Ramos (cell line): Measurements from ENCODE around the gene PARVA.
"Not testable (repeated sequence)": the region's sequence is repeated elsewhere in the genome, so short reads cannot be mapped to it uniquely, and the experiment has no call there.

ENCODE experiments used
- in situ Hi-C: fragments of 300-500 bp; cut with MboI; formaldehyde crosslinking; loops from one replicate; pipeline ENCODE4 v1.14.3; 2022; ENCODE audit warnings: low sequenced_read_pairs; ENCODE audit not compliant: unreplicated experiment

PARVA gene, protein sequence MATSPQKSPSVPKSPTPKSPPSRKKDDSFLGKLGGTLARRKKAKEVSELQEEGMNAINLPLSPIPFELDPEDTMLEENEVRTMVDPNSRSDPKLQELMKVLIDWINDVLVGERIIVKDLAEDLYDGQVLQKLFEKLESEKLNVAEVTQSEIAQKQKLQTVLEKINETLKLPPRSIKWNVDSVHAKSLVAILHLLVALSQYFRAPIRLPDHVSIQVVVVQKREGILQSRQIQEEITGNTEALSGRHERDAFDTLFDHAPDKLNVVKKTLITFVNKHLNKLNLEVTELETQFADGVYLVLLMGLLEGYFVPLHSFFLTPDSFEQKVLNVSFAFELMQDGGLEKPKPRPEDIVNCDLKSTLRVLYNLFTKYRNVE

GRCh38 chr11:12377106-12377823, at the start of gene PARVA:
TSS of gene PARVA (plus strand) at chr11:12377571. CDS start at chr11:12377648, 77 bp downstream.
- in situ Hi-C loops: no loop called here

DNA sequence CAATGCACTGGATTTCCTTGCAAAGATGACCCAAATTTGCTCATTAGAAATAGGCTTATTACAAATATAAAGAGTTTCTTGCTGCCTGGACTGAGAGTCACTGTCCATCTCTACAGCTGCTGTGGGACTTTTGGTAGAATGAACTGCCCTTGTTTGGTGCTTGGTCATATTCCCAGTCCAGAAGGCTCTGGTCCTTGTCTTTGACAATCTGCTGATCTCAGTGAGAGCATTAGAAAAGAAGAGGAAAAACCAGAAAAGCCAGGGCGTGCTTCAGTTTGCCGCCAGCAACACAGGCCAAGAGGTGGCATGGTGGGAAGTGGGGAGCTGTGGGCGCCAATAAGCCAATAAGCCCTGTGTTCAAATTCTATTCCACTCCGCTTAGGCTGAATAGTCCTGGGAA, 48.2 kb upstream of the PARVA start:
- in situ Hi-C loops: loop anchor here (25.0 kb wide), 1 partner anchor 558 kb away; no protein-coding TSS in a partner anchor

GRCh38 chr11:12329797-12330196, 47.6 kb upstream of the PARVA start:
- in situ Hi-C loops: loop anchor here (25.0 kb wide), 1 partner anchor 558 kb away; no protein-coding TSS in a partner anchor

- in situ Hi-C loops: loop anchor here (25.0 kb wide), 1 partner anchor 557 kb away; no protein-coding TSS in a partner anchor
These were observed 46.7 kb upstream of the PARVA start for GRCh38 chr11:12330485-12331231.

- in situ Hi-C loops: loop anchor here (25.0 kb wide), 1 partner anchor 556 kb away; no protein-coding TSS in a partner anchor
These were observed 46.0 kb upstream of the PARVA start for GRCh38 chr11:12331239-12331874.

- in situ Hi-C loops: loop anchor here (25.0 kb wide), 1 partner anchor 544 kb away; no protein-coding TSS in a partner anchor
These were observed 33.8 kb upstream of the PARVA start for GRCh38 chr11:12343526-12343925.

GRCh38 chr11:12353534-12353933, 23.8 kb upstream of the PARVA start:
- in situ Hi-C loops: no loop called here

DNA sequence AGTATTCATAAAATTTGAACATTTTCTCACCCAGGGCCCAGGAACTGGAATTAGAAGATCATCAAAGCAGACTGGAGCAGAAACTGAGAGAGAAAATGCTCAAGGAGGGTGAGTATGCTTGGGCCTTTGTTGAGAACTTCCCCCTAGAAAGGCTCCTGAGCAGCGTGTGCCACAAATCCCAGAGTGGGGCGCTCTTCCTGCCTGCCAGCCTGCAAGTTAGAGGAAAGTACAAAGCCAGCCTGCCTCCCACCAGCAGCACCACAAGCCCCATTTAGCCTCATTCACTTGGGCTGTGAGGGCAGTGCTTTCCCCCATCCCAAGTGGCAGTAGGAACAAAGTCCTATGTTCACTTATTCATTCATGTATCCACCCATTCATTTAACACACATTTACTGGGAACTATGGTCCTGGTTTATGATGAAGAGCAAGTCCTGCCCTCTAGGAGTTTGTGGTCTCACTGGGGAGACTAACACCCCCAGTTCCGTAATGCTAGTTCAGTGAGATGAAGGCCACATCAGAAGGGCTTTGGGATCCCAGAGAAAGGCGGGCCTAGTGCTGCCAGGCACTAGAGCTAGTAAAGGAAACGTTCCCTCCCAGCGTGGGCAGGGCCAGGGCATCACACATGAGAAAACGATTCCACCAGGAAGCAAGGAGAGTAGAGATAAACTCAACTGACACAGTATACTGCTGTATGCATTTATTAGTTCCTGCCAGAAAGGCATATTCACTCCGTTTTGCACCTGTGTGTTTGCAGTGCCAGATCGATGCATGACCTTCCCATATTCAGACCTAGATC, 22.4 kb upstream of the PARVA start:
- in situ Hi-C loops: no loop called here

GRCh38 chr11:12356944-12357655, 20.3 kb upstream of the PARVA start:
- in situ Hi-C loops: no loop called here

GRCh38 chr11:12357697-12358096, 19.7 kb upstream of the PARVA start:
- in situ Hi-C loops: not testable (repeated sequence)

GRCh38 chr11:12358302-12359188, 18.8 kb upstream of the PARVA start:
- in situ Hi-C loops: no loop called here

- in situ Hi-C loops: no loop called here
These were observed 17.6 kb upstream of the PARVA start for GRCh38 chr11:12359761-12360160.

- in situ Hi-C loops: no loop called here
These were observed 15.7 kb upstream of the PARVA start for GRCh38 chr11:12361682-12362081.

DNA sequence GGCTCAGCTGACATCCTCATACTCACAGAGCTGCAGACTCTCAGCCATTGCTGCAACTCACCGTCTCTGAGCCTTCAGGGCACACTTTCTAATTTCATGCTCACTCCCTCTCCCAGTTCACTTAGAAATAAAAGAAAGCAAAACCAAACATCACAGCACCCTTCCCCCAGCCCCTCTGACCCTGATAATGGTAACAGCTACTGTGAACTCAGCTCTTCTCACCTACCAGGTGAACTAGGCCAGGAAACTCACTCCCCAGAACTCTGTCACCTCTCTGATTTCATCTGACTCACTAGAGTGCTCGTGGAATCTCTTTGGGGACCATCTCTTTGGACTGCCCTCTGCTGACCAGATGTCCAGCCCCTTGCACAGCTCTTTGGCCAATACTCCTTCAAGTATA, 14.5 kb upstream of the PARVA start:
- in situ Hi-C loops: no loop called here

DNA sequence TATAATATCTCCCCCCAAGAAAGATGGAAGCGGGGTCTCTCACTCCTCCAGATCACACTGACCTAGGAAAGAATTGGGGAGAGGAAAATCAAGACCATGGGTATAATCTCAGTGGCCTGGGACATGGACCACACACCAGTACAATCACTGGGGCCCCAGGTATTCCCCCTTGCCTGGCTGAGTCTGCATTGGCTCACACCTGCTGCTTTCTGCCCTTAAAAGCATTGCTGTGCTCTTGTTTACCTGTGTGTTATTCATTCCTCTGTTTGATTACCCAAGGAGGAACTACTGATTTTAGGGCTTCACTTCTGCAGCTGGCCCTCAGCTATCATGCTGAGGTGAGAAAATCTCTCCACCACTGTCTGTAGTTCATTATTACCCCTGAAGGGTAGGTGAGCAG, 14.0 kb upstream of the PARVA start:
- in situ Hi-C loops: no loop called here

- in situ Hi-C loops: not testable (repeated sequence)
These were observed 11.3 kb upstream of the PARVA start for GRCh38 chr11:12365965-12366575.

- in situ Hi-C loops: not testable (repeated sequence)
These were observed 10.3 kb upstream of the PARVA start for GRCh38 chr11:12367057-12367456.
